ENCODE results near the gene POLR2B. TPM values are rescaled to one million over a fixed set of nuclear protein-coding genes. Genes with fewer than 3 reads are reported as not detected.
A peak's percentile ranks its signal among the peaks of the same experiment; 100 is the strongest.
"Not testable (repeated sequence)": the region's sequence is repeated elsewhere in the genome, so short reads cannot be mapped to it uniquely, and the experiment has no call there.

Gene POLR2B
- 100 to 1,000 TPM in 3 of 5 experiments, 10 to 100 TPM in 2; 74.6 to 130 (median 118) TPM for total RNA-seq
- polyA plus RNA-seq = 10 to 100 TPM; 50.7 to 71.2 TPM
- total RNA-seq = 126 reads per million, percentile 88 among the genes with 10 or more reads in this experiment

GRCh38 chr4:56978750-56979303, at the start of gene POLR2B:
TSS of gene POLR2B (plus strand) at chr4:56978896. CDS start at chr4:56978986, 90 bp downstream.
- ATAC-seq (peak; percentile 63), DNase-seq (peak; percentile 57 to 89 (median 72))
- Histone ChIP-seq H3K4me1 (ENCODE audit: control insufficient read depth in 2 of 2, insufficient read depth in 2 of 2, low read length in 2 of 2) (peaks cover 36 to 45% of the 10 kb centered on the region in 2 donors), H3K4me3 (ENCODE audit: low read length) (peak within 1 kb of the TSS; percentile 80), H3K27ac (ENCODE audit: low read depth, low read length) (peak within 1 kb of the TSS; percentile 82), H3K36me3 (ENCODE audit: control insufficient read depth in 2 of 3, insufficient read depth in 3 of 3, low read length in 3 of 3) (peaks cover 0 to 14% (median under 1%) of the 10 kb centered on the region in 3 experiments), H3K9me3 (ENCODE audit: control insufficient read depth in 2 of 3, low read length in 3 of 3) (no peaks in the 10 kb centered on the region), H3K27me3 (ENCODE audit: control insufficient read depth in 2 of 2, insufficient read depth in 2 of 2, low read length in 2 of 2) (no peaks in the 10 kb centered on the region)
- Mint-ChIP-seq H3K27ac (peak within 1 kb of the TSS; percentile 94 to 100 (median 98)), H3K4me1 (peaks cover 47 to 74% (median 51%) of the 10 kb centered on the region in 7 donors), H3K9me3 (peaks cover 0 to 2% (median 0%) of the 10 kb centered on the region in 11 donors), H3K4me3 (peak within 1 kb of the TSS; percentile 92 to 100 (median 99)), H3K27me3 (peaks cover 0 to 2% (median 0%) of the 10 kb centered on the region in 5 donors), H3K36me3 (peaks cover 7 to 33% (median 21%) of the 10 kb centered on the region in 5 donors)
- intact Hi-C loops (cut with micrococcal nuclease) = loop anchor here (1.0 to 5.0 kb wide), 8 partner anchors 157 to 1582 kb away; partner anchors contain the start of genes CLOCK (in 2 of the 2), EXOC1 (in 2 of the 2), AASDH (in 1 of the 2) and CEP135 (in 1 of the 2)
- ChIA-PET POLR2A (interaction anchor here (0.6 to 6.3 kb wide), 14 partner anchors 9 to 1030 kb away, joined by 3 to 142 read pairs (median 4); partner anchors contain the start of genes AASDH, CEP135, PAICS and PPAT), CTCF (interaction anchor here (0.8 to 2.2 kb wide), 4 partner anchors 70 to 543 kb away, joined by 3 to 12 read pairs (median 4); partner anchors contain the start of genes PAICS and PPAT)

GRCh38 chr4:56930638-56931037, 48.1 kb upstream of the POLR2B start:
- H3K27me3 ChIP-seq (ENCODE audit: control insufficient read depth in 2 of 2, insufficient read depth in 2 of 2, low read length in 2 of 2) = no peaks in the 10 kb centered on the region
- H3K4me1 Mint-ChIP-seq = peaks cover 22 to 56% (median 47%) of the 10 kb centered on the region in 7 donors
- peaks cover 13 to 25% (median 15%) of the 10 kb centered on the region in 3 experiments for H3K36me3 ChIP-seq (ENCODE audit: control insufficient read depth in 2 of 3, insufficient read depth in 3 of 3, low read length in 3 of 3)
- H3K4me3 ChIP-seq (ENCODE audit: low read length) = no peak overlapping the region
- ATAC-seq = no peak
- no peaks in the 10 kb centered on the region for H3K27me3 Mint-ChIP-seq
- intact Hi-C loops (cut with micrococcal nuclease) = loop anchor here in 1 of 2 donors (2.0 kb wide), 1 partner anchor 22 kb away; no protein-coding TSS in a partner anchor
- no peaks in the 10 kb centered on the region for H3K9me3 ChIP-seq (ENCODE audit: control insufficient read depth in 2 of 3, low read length in 3 of 3)
- no peaks in the 10 kb centered on the region for H3K4me1 ChIP-seq (ENCODE audit: control insufficient read depth in 2 of 2, insufficient read depth in 2 of 2, low read length in 2 of 2)
- ChIA-PET POLR2A (no interaction called here), CTCF (no interaction called here)
- peak overlapping the region in 1 of 10 donors; percentile 39 for H3K4me3 Mint-ChIP-seq
- DNase-seq = no peak
- peaks cover 10 to 49% (median 35%) of the 10 kb centered on the region in 5 donors for H3K36me3 Mint-ChIP-seq
- H3K27ac Mint-ChIP-seq = peak overlapping the region in 3 of 9 donors; percentile 41 to 58 (median 45)
- no peak overlapping the region for H3K27ac ChIP-seq (ENCODE audit: low read depth, low read length)
- peaks cover 0 to 1% (median 0%) of the 10 kb centered on the region in 11 donors for H3K9me3 Mint-ChIP-seq

DNA sequence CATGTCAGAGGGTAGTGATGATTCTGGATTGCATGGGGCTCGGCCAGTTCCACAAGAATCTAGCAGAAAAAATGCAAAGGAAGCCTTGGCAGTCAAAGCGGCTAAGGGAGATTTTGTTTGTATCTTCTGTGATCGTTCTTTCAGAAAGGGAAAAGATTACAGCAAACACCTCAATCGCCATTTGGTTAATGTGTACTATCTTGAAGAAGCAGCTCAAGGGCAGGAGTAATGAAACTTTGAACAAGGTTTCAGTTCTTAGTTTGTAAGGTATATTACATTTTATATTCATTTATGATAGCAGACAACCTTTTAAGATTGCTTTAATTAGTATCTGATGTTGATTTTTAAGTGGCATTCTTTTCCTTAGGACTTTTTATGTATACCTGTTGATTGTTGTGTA, 46.8 kb upstream of the POLR2B start:
- no peaks in the 10 kb centered on the region for H3K27me3 Mint-ChIP-seq
- ChIA-PET CTCF (interaction anchor here (0.6 kb wide), 1 partner anchor 174 kb away, joined by 3 read pairs; no protein-coding TSS in a partner anchor), POLR2A (no interaction called here)
- Histone ChIP-seq H3K27me3 (ENCODE audit: control insufficient read depth in 2 of 2, insufficient read depth in 2 of 2, low read length in 2 of 2) (no peaks in the 10 kb centered on the region), H3K9me3 (ENCODE audit: control insufficient read depth in 2 of 3, low read length in 3 of 3) (no peaks in the 10 kb centered on the region), H3K36me3 (ENCODE audit: control insufficient read depth in 2 of 3, insufficient read depth in 3 of 3, low read length in 3 of 3) (peaks cover 13 to 30% (median 15%) of the 10 kb centered on the region in 3 experiments), H3K4me1 (ENCODE audit: control insufficient read depth in 2 of 2, insufficient read depth in 2 of 2, low read length in 2 of 2) (no peaks in the 10 kb centered on the region), H3K27ac (ENCODE audit: low read depth, low read length) (no peak overlapping the region), H3K4me3 (ENCODE audit: low read length) (no peak overlapping the region)
- no peak for ATAC-seq
- H3K4me3 Mint-ChIP-seq = no peak overlapping the region
- peaks cover 10 to 46% (median 35%) of the 10 kb centered on the region in 5 donors for H3K36me3 Mint-ChIP-seq
- peaks cover 20 to 56% (median 47%) of the 10 kb centered on the region in 7 donors for H3K4me1 Mint-ChIP-seq
- no peak for DNase-seq
- H3K27ac Mint-ChIP-seq = peak overlapping the region in 5 of 9 donors; percentile 13 to 43 (median 36)
- intact Hi-C loops (cut with micrococcal nuclease) = loop anchor here in 1 of 2 donors (2.0 kb wide), 1 partner anchor 23 kb away; no protein-coding TSS in a partner anchor
- H3K9me3 Mint-ChIP-seq = peaks cover 0 to 1% (median 0%) of the 10 kb centered on the region in 11 donors

DNA sequence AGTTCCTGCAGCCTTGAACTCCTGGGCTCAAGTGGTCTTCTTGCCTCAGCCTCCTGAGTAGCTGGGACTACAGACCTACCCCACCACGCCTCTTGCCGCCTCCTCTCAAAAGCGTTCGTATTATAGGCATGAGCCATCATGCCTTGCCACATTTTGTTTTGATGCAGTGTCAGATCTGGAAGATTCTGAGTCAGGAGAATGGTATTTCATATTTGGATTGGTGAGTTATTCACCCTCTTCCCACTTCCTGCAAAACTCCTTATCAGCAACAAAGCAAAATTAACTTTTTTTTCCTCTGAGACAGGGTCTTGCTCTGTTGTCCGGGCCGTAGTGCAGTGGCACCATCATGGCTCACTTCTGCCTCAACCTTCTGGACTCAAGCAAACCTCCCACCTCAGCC, 41.4 kb upstream of the POLR2B start:
- ATAC-seq (no peak), DNase-seq (no peak)
- H3K36me3 ChIP-seq (ENCODE audit: control insufficient read depth in 2 of 3, insufficient read depth in 3 of 3, low read length in 3 of 3) = peaks cover 0 to 23% (median 0%) of the 10 kb centered on the region in 3 experiments
- H3K27me3 ChIP-seq (ENCODE audit: control insufficient read depth in 2 of 2, insufficient read depth in 2 of 2, low read length in 2 of 2) = no peaks in the 10 kb centered on the region
- Mint-ChIP-seq H3K36me3 (peaks cover 3 to 32% (median 22%) of the 10 kb centered on the region in 5 donors), H3K4me1 (peaks cover 6 to 28% (median 19%) of the 10 kb centered on the region in 7 donors), H3K27ac (peak overlapping the region in 6 of 9 donors; percentile 6 to 55 (median 34)), H3K4me3 (no peak overlapping the region), H3K9me3 (peaks cover 0 to 3% (median 0%) of the 10 kb centered on the region in 11 donors), H3K27me3 (no peaks in the 10 kb centered on the region)
- CTCF ChIA-PET = no interaction called here
- H3K9me3 ChIP-seq (ENCODE audit: control insufficient read depth in 2 of 3, low read length in 3 of 3) = no peaks in the 10 kb centered on the region
- no peaks in the 10 kb centered on the region for H3K4me1 ChIP-seq (ENCODE audit: control insufficient read depth in 2 of 2, insufficient read depth in 2 of 2, low read length in 2 of 2)
- no peak overlapping the region for H3K27ac ChIP-seq (ENCODE audit: low read depth, low read length)
- no peak overlapping the region for H3K4me3 ChIP-seq (ENCODE audit: low read length)
- POLR2A ChIA-PET = interaction anchor here (1.3 kb wide), 1 partner anchor 41 kb away, joined by 3 read pairs; the partner anchor contains the start of genes NOA1 and POLR2B
- intact Hi-C loops (cut with micrococcal nuclease) = no loop called here

DNA sequence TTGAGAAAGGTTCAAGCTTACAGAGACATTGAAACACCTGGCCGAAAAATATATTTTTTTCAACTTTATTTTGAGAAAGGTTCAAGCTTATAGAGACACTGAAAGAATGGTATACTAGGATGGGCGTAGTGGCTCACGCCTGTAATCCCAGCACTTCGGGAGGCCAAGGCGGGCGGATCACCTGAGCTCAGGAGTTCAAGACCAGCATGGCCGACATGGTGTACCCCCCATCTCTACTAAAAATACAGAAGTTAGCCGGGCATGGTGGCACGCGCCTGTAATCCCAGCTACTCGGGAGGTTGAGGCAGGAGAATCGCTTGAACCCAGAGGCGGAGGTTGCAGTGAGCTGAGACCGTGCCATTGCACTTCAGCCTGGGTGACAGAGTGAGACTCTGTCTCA, 38.9 kb upstream of the POLR2B start:
- H3K27ac ChIP-seq (ENCODE audit: low read depth, low read length); H3K4me3 Mint-ChIP-seq; intact Hi-C loops (cut with micrococcal nuclease); ATAC-seq; H3K27ac Mint-ChIP-seq; DNase-seq; CTCF ChIA-PET; H3K4me3 ChIP-seq (ENCODE audit: low read length); H3K9me3 Mint-ChIP-seq; H3K9me3 ChIP-seq (ENCODE audit: control insufficient read depth in 2 of 3, low read length in 3 of 3); H3K27me3 Mint-ChIP-seq; H3K4me1 ChIP-seq (ENCODE audit: control insufficient read depth in 2 of 2, insufficient read depth in 2 of 2, low read length in 2 of 2); POLR2A ChIA-PET; H3K27me3 ChIP-seq (ENCODE audit: control insufficient read depth in 2 of 2, insufficient read depth in 2 of 2, low read length in 2 of 2): not testable (repeated sequence)
- H3K36me3 ChIP-seq (ENCODE audit: control insufficient read depth in 2 of 3, insufficient read depth in 3 of 3, low read length in 3 of 3) = peaks cover 0 to 23% (median 0%) of the 10 kb centered on the region in 3 experiments
- Mint-ChIP-seq H3K36me3 (peaks cover 3 to 24% (median 18%) of the 10 kb centered on the region in 5 donors), H3K4me1 (peaks cover 0 to 22% (median 6%) of the 10 kb centered on the region in 7 donors)

GRCh38 chr4:56940403-56940802, 38.3 kb upstream of the POLR2B start:
- no peak overlapping the region for H3K27ac ChIP-seq (ENCODE audit: low read depth, low read length)
- intact Hi-C loops (cut with micrococcal nuclease) = no loop called here
- Mint-ChIP-seq H3K4me1 (peaks cover 0 to 22% (median 1%) of the 10 kb centered on the region in 7 donors), H3K9me3 (peaks cover 0 to 3% (median 0%) of the 10 kb centered on the region in 11 donors), H3K27ac (no peak overlapping the region), H3K4me3 (no peak overlapping the region), H3K36me3 (peaks cover 3 to 24% (median 18%) of the 10 kb centered on the region in 5 donors), H3K27me3 (no peaks in the 10 kb centered on the region)
- no peak for DNase-seq
- H3K4me1 ChIP-seq (ENCODE audit: control insufficient read depth in 2 of 2, insufficient read depth in 2 of 2, low read length in 2 of 2) = no peaks in the 10 kb centered on the region
- H3K4me3 ChIP-seq (ENCODE audit: low read length) = no peak overlapping the region
- POLR2A ChIA-PET = interaction anchor here (1.0 kb wide), 1 partner anchor 33 kb away, joined by 3 read pairs; the partner anchor contains the start of gene REST
- no peaks in the 10 kb centered on the region for H3K9me3 ChIP-seq (ENCODE audit: control insufficient read depth in 2 of 3, low read length in 3 of 3)
- H3K27me3 ChIP-seq (ENCODE audit: control insufficient read depth in 2 of 2, insufficient read depth in 2 of 2, low read length in 2 of 2) = no peaks in the 10 kb centered on the region
- no peak for ATAC-seq
- CTCF ChIA-PET = no interaction called here
- peaks cover 0 to 23% (median 0%) of the 10 kb centered on the region in 3 experiments for H3K36me3 ChIP-seq (ENCODE audit: control insufficient read depth in 2 of 3, insufficient read depth in 3 of 3, low read length in 3 of 3)

All from naive thymus-derived CD4-positive, alpha-beta T cell (primary cell).